PC-9 (cell line): ENCODE results near the gene IL17RA. TPM values are rescaled to one million over a fixed set of nuclear protein-coding genes. Genes with fewer than 3 reads are reported as not detected.

Experiments used
- BruUV-seq: library from RNA; stranded (reverse); fragments of 400-500 nt; replicated peaks from 2 replicates; lab custom pipeline; 2021; lab: Mats Ljungman, UMichigan
- CTCF ChIA-PET: fragments of 300-600 bp; sonication (Branson Sonifier 250); formaldehyde crosslinking; loops from one replicate; lab custom pipeline; 2022; ENCODE audit warnings: antibody characterized with exemption; lab: Charles Lee
- POLR2A ChIA-PET: fragments of 300-600 bp; sonication (Branson Sonifier 250); formaldehyde crosslinking; loops from one replicate; lab custom pipeline; 2022; ENCODE audit warnings: antibody characterized with exemption; ENCODE audit not compliant: unreplicated experiment; lab: Charles Lee
- DNase-seq, 2 experiments: peaks; one replicate each; pipeline versions ENCODE4 v3.0.0 to v3.0.0-alpha.2; 2015 to 2022; ENCODE audit warnings: mixed read lengths in 1 of 2
- H2AFZ ChIP-seq: fragments of 200-600 bp; sonication (generic); 2 replicates; pipeline ENCODE4 v1.8.1; 2017; ENCODE audit warnings: antibody characterized with exemption
- H3F3A ChIP-seq: fragments of 200-600 bp; sonication (generic); 2 replicates; pipeline ENCODE4 v1.8.1; 2017; ENCODE audit warnings: antibody characterized with exemption, mild to moderate bottlenecking, low read depth; ENCODE audit not compliant: insufficient read depth
- H3K27ac ChIP-seq: fragments of 200-600 bp; sonication (generic); 2 replicates; pipeline ENCODE4 v1.6.1; 2016; ENCODE audit warnings: mixed run types
- H3K27me3 ChIP-seq: fragments of 200-600 bp; sonication (generic); 2 replicates; pipeline ENCODE4 v1.6.1; 2016; ENCODE audit warnings: low read depth, mixed run types; ENCODE audit not compliant: insufficient read depth
- H3K36me3 ChIP-seq: fragments of 200-600 bp; sonication (generic); 2 replicates; pipeline ENCODE4 v1.6.1; 2016; ENCODE audit warnings: low read depth, mixed run types
- H3K4me1 ChIP-seq: fragments of 200-600 bp; sonication (generic); replicated peaks from 2 replicates; pipeline ENCODE4 v1.6.1; 2016; ENCODE audit warnings: mixed run types; ENCODE audit not compliant: insufficient read depth
- H3K4me2 ChIP-seq: fragments of 200-600 bp; sonication (generic); 2 replicates; pipeline ENCODE4 v1.6.1; 2017; ENCODE audit warnings: mixed run types
- H3K4me3 ChIP-seq: fragments of 200-600 bp; sonication (generic); 2 replicates; pipeline ENCODE4 v1.6.1; 2016; ENCODE audit warnings: mixed run types
- H3K79me2 ChIP-seq: fragments of 200-600 bp; sonication (generic); 2 replicates; pipeline ENCODE4 v1.6.1; 2017; ENCODE audit warnings: low read depth, mixed run types
- H3K9me2 ChIP-seq: fragments of 200-600 bp; sonication (generic); 2 replicates; pipeline ENCODE4 v1.8.1; 2017; ENCODE audit warnings: mild to moderate bottlenecking; ENCODE audit not compliant: insufficient read depth
- H3K9me3 ChIP-seq: fragments of 200-600 bp; sonication (generic); 2 replicates; pipeline ENCODE4 v1.8.1; 2016; ENCODE audit warnings: low read depth; ENCODE audit not compliant: insufficient read depth
- H4K20me1 ChIP-seq: fragments of 200-600 bp; sonication (generic); 2 replicates; pipeline ENCODE4 v1.8.1; 2017; ENCODE audit not compliant: insufficient read depth
- EZH2 ChIP-seq: fragments of 200-600 bp; sonication (generic); IDR thresholded peaks from 2 replicates; pipeline ENCODE4 v1.8.0; 2017; ENCODE audit warnings: antibody characterized with exemption, low read depth
- intact Hi-C: fragments of 100-400 bp; cut with micrococcal nuclease; formaldehyde crosslinking; loops from one replicate; pipeline ENCODE4 v1.10.0; 2022; ENCODE audit not compliant: unreplicated experiment
- total RNA-seq: library from RNA; stranded (reverse); gene quantifications from 2 replicates; pipeline ENCODE4 v1.2.3, GENCODE V29; 2021
- TF ChIP-seq, protein P1 (sequence below): fragments of 200-600 bp; sonication (generic); conservative IDR thresholded peaks from 2 replicates; pipeline ENCODE4 v1.6.1; 2017; ENCODE audit warnings: mixed run types, antibody characterized with exemption, mild to moderate bottlenecking, moderate library complexity

Gene IL17RA
- total RNA-seq, 1 experiment from 2014 or later = 8.2 TPM

DNA sequence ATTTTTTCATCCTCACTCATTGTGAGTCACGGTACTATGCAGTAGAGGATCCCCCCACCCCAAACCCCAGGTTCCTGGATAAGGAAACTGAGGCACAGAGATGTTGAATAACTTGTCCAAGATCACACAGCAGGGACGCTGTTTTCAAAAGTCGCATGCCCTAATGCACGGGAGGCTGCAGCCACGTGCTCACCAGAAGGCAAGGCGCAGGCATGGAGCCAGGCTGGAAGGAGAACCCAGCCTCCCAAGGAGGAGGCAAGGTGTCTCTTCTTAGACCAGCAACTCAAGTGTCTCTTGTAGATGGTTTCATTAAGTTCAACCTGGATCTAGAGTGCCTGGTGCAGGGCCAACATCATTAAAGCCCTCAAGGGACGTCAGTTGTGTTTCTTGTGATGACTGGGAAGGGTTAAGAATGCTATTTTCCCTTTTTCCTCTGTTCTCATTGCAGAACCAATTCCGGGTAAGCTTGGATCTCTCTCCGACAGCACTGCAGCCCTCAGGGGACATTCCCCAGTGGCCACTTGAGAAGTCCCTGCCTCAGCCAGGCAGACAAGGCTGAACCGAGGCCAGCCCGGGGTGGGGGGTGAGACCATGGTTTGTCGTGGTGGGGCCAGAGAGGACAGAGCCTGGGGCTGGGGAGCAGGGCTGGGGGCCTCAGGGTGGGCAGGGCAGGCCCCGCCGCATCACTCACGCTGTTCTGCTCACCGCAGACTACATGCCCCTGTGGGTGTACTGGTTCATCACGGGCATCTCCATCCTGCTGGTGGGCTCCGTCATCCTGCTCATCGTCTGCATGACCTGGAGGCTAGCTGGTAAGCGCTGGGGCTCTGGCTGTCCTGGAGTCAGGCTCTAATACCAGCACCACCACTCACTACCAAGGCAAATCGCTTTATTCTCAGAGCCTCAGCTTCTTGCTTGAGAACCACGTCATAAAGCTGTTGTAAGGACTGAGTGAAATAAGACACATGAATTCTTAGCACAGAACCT is 20.6 kb downstream of the IL17RA start:
- no peak for DNase-seq
- BruUV-seq = no TSS peak
- POLR2A ChIA-PET = no interaction called here

DNA sequence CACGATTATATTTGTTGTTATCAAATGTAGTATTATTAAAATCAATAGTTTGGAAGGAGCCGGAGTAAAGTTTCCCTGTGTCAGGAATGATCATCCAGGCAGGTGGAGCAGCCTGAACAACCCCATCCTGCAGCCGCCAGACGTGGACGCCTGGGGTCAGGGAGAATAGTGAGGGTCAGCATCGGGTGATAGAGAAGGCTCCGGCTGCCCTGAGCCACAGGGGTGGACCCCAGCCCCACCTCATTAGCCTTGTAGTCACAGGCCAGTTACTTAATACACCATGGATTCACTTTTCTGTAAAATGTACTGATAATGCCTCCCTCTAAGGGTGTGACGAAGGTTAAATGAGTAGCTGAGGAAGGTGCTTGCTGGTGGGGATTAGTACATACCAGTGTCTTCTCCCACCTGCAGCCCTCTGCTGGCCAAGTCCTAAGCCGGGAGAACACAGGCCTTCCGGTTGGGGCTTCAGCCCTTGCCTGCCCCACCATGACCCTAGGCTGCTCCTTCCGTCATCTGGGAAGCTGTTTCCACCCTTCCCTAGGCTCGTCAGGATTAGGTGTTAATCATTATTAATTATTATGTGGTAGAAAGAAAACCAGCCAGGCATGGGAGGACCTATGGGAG is 21.5 kb downstream of the IL17RA start:
- H3K9me2 ChIP-seq = no peaks in the 10 kb centered on the region
- ChIA-PET POLR2A (no interaction called here), CTCF (no interaction called here)
- H3K9me3 ChIP-seq = no peaks in the 10 kb centered on the region
- no peaks in the 10 kb centered on the region for H3F3A ChIP-seq
- no peak overlapping the region for H3K27ac ChIP-seq
- H3K4me3 ChIP-seq = no peak overlapping the region
- TF ChIP-seq EZH2 = no peak
- TF ChIP-seq, protein P1, sequence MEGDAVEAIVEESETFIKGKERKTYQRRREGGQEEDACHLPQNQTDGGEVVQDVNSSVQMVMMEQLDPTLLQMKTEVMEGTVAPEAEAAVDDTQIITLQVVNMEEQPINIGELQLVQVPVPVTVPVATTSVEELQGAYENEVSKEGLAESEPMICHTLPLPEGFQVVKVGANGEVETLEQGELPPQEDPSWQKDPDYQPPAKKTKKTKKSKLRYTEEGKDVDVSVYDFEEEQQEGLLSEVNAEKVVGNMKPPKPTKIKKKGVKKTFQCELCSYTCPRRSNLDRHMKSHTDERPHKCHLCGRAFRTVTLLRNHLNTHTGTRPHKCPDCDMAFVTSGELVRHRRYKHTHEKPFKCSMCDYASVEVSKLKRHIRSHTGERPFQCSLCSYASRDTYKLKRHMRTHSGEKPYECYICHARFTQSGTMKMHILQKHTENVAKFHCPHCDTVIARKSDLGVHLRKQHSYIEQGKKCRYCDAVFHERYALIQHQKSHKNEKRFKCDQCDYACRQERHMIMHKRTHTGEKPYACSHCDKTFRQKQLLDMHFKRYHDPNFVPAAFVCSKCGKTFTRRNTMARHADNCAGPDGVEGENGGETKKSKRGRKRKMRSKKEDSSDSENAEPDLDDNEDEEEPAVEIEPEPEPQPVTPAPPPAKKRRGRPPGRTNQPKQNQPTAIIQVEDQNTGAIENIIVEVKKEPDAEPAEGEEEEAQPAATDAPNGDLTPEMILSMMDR = no peak
- H4K20me1 ChIP-seq = no peaks in the 10 kb centered on the region
- no peaks in the 10 kb centered on the region for H3K79me2 ChIP-seq
- H3K36me3 ChIP-seq = no peaks in the 10 kb centered on the region
- no peak overlapping the region for H2AFZ ChIP-seq
- no peak for DNase-seq
- no peaks in the 10 kb centered on the region for H3K4me1 ChIP-seq
- H3K4me2 ChIP-seq = no peak overlapping the region
- no TSS peak for BruUV-seq
- intact Hi-C loops = no loop called here
- no peaks in the 10 kb centered on the region for H3K27me3 ChIP-seq

More for the DNA sequence above, 20.6 kb downstream of the IL17RA start:
- Histone ChIP-seq H4K20me1 (no peaks in the 10 kb centered on the region), H3K36me3 (no peaks in the 10 kb centered on the region), H3K4me3 (no peak overlapping the region), H3K79me2 (no peaks in the 10 kb centered on the region), H3K27ac (no peak overlapping the region), H3K4me1 (no peaks in the 10 kb centered on the region), H3K9me3 (no peaks in the 10 kb centered on the region), H3F3A (no peaks in the 10 kb centered on the region), H3K27me3 (no peaks in the 10 kb centered on the region), H2AFZ (no peak overlapping the region), H3K9me2 (no peaks in the 10 kb centered on the region), H3K4me2 (no peak overlapping the region)
- TF ChIP-seq, protein P1 = no peak
- no peak for TF ChIP-seq EZH2
- intact Hi-C loops = no loop called here
- CTCF ChIA-PET = no interaction called here

DNA sequence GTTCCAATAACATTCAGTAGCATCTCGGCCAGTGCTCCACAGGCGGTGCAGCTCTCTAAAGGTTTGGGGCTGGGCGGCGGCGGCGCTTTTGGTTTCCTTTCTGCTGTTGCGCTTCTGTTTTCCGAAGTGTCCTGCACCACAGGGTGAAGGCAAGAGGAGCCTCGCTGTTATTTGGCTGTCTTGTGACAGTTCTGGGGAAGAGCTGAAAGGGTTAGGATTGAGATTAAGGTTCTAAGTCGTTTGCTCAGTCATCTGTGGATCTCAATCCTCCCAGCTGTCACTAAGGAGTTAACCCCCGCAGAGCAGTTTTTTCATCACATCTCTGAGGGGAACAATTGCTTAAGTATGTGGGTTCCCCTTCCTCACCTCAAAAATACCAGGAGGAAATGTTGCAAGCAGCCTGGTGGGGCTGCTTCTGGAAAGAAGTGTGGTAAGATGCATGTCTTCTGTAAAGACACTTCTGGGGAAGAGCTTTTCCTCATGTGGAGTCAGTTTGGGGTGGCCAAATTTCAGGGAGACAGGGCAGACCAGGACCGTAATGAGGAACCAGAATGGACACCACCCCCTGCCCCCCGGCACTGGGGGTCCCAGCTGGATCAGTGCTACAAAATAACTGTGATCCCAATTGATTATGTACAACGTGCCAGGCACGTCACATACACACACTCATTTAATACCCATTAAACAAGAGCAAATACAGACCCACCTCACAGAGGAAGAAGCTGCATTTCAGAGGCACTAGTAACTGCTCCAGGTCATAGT is 22.2 kb downstream of the IL17RA start:
- Histone ChIP-seq H2AFZ (no peak overlapping the region), H3K4me3 (no peak overlapping the region), H3K4me2 (no peak overlapping the region), H3K27me3 (no peaks in the 10 kb centered on the region), H3K9me3 (no peaks in the 10 kb centered on the region), H3K79me2 (no peaks in the 10 kb centered on the region), H3F3A (no peaks in the 10 kb centered on the region), H4K20me1 (no peaks in the 10 kb centered on the region), H3K36me3 (no peaks in the 10 kb centered on the region), H3K4me1 (no peaks in the 10 kb centered on the region), H3K27ac (no peak overlapping the region), H3K9me2 (no peaks in the 10 kb centered on the region)
- ChIA-PET POLR2A (no interaction called here), CTCF (no interaction called here)
- no TSS peak for BruUV-seq
- TF ChIP-seq, protein P1 = no peak
- TF ChIP-seq EZH2 = no peak
- no peak for DNase-seq
- intact Hi-C loops = no loop called here
